ENCODE results near the gene CXCR6.
A peak's percentile ranks its signal among the peaks of the same experiment; 100 is the strongest.

Gene CXCR6

DNA sequence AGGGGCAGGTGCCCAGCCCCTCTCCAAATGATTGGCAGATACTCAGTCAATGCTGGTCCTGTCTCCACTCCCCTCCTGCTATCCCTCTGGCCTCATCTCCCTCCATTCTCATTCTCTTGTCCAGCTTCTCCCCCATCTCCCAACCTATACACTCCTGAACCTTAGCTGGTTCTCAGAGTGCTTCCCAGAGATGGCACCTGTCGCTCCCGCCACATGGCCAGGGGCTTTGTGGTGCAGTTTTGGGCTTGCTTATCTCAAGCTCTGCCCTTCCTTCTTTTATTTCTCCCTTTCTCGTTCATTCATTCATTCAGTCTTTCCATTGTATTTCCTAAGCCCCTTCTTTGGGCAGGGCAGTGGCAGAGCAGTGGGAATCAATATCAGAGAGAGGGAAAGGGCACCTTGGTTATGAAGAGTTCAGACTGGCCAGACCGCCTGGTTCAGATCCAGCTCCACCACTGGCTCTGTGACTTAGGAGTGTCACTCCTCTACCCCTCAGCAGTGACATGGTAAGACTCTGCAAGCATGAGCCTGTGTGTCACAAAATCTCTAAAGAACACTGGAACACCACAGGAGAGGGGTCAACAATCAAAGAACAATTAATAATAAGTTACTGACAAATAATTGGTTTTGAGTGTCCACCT, 20.2 kb upstream of the CXCR6 start:
- no peak for DNase-seq

DNA sequence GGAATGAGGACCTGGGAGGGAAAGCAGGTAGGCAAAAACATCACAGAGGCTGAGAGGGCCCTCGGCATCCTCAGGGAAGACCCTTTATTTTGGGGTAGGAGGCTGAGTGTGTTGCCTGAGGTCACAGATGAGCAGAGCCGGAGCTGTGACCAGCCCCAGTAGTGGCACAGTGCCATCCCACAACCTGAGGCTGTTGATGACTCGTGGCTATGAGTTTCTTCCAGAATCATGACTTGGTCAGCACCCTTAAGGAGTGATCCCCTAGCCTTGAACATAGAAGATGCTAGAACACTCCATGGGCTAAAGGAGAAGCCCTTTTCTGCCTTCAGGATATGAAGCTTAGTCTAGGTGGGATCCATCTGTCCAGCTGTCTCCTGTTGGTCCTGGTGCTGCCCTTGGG, 19.5 kb upstream of the CXCR6 start:
- DNase-seq, result no peak

DNA sequence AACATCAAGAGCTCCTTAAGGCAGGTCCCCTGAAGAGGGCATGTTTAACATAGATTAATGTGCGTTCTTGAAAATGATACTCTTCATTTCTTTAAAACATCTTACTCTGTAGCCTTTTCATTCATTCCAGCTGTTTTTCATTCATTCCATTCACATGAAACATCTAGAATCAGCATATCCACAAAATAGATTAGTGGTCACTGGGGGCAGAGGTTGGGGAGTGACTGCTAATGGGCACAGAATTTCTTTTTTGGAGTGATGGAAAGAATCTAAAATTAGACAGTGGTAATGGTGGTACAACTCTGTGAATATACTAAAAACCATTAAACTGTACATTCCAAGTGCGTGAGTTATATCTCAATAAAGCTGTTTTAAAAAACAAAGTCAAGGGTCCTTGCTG, 15.4 kb upstream of the CXCR6 start:
- DNase-seq, result no peak

DNA sequence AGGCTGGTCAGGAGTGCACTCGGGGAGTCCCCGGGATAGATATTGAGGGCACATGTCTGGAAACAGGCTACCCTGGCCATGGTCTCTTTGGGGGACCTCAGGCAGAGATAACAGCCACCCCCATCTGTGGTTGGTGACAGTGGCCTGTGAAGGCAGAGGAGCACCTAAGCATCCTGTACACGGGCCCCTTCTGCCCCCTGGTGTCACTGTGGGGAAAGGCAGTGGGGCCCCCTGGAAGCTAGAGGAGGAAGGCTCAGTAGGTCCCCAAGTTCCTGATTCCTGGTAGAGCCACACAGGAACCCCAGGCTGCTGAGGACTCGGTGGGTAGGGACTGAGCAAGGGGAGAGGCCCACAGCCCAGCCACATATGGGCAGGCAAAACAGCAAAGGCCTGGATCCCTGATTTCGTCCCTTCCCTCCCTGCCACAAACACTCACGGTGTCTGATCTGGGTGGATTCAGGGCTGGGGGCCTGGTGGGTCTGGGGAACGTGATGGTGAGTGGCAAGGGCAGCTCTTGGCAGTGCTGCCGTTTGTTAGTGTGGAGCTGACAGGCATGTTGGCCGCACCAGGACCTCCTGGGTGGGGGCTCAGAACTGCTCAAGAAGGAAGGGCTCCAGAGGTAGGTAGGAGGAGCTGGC, 14.1 kb upstream of the CXCR6 start:
- DNase-seq, result peak in 4 of 5 experiments; percentile 22 to 48 (median 44)

DNA sequence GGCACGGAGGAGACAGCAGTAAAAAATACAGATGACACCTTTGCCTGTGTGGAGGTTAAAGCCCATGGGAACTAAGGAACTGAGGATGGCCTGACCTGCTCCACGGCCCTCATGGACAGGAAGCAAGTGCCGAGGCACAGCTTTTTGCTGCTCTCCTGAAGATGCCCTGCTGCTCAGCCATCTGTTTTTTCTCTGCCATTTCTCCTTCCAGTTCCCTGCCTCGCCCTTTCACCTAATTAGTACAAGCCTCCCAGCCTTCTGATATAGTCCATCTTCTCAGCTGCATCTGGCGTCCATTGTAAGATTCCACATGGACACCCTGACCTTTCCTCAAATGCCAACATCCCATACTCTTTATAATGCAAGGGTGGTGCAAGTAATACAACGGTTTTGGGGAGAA, 11.8 kb upstream of the CXCR6 start:
- no peak for DNase-seq

DNA sequence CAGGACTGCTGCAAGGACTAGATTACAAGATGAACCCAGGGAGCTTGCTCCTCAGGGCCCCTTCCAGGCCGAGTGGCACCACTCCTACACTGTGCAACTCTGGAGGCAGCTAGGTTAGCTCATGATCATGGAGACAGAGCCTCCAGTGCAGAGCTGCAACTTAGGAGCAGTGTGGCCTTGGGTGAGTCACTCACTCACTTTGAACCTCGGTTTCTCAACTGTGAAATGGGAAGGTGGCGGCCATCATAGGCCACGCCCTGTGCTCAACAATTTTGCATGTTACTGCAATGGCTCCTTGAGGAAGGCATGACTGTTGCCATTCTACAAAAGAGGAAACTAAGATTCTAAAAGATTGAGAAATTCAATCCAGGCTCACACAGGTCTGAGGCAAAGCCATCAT, 11.2 kb upstream of the CXCR6 start:
- DNase-seq, result no peak

DNA sequence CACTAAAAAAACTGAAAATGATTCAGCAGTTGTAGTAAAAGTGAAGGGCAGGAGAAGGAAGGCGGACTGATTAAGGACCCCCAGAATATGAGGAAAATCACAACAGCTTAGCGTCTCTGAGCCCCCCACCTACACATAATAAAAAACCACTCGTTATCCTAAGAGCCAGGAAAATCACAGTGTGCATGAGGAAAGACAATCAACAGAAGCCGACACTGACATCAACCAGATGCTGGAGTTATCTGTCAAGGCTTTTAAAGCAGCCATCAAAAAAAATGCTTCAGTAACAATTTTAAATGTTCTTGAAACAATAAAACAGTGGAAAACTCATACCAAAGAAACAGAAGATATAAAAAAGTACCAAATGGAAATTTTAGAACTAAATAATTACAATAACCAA, 9.7 kb upstream of the CXCR6 start:
- no peak for DNase-seq

DNA sequence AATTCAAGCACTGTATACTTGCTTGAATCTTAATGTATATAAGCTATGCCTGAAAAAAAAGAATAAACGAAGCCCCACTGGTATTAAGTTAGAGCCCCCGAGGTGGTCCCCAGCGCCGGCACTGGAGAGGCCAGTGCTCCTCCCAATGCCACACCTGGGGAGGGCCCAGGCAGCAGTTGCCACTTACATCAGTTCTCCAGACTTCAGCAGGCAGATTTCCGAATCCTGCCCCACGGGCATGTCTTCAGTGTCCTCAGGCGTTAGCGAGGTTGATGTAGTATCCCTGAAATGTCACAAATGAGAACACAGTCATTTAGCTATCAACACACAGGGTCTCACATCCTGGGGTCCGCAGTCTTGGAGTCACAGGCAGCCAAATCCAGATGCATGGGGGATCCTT, 7.0 kb upstream of the CXCR6 start:
- DNase-seq, result no peak

DNA sequence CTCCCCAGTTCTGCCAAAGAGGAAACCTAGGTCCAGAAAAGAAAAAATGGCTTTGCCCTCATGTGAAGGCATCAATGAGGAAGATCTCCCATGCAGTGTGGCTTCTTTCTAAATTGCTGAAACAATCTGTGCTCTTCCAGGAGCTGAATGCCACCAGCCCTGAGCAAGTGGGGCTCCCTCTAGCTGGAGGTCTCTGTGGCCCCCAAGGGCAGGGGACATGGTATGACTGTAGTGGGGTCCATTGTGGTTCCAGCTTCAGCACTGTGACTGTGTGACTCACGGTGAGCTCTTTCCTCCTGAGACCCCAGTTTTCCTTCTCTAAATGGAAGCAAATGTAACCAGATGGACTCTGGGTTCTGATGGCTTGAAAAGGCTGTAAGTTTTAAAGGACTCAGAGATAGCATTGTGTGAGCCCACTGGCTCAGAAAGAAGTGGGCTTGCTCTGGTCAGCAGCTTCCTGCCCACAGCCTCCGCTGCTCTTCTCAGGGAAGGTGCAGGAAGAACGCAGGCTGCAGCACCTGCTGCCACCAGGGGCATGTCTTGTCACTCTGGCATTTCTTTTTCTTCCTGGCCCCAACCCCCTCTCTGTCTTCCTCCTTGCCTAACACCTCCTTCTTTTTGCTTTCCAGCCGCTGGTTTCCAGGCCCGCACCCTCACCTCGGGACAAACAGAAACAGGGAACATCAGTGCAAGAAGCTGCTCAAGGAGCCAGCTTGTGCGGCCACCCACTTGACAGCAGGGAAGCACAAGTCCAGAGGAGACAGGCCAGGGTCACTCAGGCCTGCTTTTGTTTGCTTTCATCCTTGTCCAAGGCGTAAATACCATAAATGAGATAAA, 5.8 kb upstream of the CXCR6 start:
- no peak for DNase-seq

DNA sequence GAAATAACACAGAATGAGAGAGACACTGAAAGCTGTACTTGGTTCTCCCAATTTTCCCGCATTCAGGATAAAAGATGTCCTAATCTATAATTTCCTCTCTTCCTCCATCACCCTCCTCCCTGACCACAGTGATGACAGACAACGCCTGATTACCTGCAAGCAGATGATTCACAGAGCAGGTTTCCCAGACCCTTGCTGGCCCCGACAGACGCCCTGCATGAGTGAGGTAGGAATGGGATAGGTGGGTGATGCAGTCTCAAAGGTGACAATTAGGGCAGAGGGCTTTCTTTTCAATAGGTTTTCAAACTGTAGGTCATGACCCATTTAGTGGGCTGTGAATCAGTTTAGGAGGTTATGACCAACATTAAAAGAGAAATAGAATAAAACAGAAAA, 5.2 kb upstream of the CXCR6 start:
- no peak for DNase-seq

DNA sequence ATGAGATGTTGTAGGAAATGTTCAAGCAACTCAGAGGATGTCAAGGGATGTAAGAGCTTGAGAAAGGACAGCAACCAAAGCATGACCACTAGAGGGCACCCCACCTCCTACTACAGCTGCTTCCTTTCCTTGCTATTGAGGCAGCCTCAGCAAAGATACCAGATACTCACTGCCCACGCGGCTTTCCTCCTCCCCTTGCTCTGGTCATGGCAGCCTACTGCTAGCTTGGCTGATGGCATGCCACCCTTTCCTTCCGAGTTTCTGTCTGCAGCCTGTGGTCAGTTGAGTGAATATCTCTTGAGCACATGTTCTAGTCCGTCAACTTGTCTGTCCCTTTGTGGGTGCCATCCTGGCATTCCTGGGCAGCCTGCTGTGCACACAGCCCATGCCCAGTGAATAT, 4.4 kb upstream of the CXCR6 start:
- DNase-seq, result peak; percentile 34 to 88 (median 71)

DNA sequence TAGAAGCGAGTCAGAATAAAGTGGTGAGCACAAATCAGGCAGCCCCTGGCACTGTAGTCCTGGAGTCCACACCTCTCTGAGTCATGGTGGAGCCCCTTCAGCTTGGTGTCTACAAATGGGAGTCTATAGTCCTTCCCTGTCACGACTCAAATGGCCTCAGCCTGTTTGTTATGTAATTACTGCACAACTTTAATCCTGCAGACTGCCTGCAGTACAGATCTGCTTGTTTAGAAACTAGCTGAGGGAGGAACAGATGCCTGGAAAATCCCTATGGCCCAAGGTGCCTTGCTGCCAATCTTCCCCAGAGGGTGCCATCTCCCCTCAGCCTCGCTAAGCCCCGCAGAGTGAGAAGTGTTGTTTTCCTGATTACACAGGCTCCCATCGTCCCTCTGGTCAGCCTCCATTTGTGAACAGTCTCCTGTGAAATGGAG, 3.9 kb upstream of the CXCR6 start:
- no peak for DNase-seq

DNA sequence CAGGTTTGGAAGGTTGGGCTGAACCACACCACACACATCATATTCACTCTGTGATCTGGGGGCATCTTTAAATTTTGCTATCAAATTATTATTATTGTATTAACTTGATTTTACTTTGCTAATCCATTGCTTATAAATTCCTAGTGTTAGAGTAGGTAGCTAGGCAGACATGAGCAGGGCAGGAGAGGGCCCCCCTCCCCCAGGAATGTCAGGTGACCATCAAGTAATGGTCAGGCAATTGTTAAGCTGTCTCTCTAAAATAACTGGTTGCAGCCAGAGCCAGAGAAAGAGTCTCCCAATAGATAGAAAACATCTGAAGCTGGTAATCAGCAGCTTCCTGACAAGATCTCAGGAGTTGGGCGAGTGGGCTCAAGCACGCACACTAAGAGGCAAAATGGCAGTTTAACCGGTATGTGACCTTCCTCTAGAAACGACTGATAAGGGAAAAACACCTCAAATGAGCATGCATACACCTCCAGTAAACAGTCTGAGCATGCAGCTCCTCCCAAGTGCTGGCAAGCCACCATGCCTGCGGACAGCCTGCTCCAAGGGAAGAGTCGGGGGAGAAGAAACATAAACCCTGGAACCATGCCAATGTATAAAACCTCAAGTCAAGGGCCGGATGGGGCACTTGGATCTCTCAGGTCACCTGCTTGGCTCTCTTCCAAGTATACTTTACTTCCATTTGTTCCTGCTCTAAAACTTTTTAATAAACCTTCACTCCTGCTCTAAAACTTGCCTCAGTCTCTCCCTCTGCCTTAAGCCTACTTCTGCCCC, 3.1 kb upstream of the CXCR6 start:
- DNase-seq, result no peak

DNA sequence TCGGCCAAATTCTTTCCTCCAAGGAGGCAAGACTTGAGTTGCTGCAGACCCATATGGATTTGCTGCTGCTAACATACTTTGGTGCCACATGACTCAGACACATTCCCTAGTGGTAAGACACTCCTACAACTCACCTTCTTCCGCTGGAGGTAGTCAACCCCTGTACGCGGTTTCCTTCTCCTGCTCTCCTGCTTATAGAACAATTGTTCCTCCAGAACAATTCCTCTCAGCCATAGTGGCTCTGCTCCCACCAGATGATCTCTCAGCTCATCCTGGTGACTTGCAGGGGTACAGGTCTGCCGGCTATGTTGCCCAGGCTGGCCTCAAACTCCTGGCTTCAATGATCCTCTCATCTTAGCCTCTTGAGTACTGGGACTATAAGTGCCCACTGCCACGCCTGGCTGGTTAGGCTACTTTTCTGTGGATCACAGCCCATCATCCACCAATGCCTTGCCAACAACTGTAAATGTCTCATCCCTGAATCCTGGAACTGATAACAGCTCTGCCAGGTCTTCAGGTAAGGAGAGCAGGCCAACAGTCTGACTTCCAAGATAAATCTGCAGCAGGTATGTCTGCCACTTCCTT, 2.4 kb upstream of the CXCR6 start:
- no peak for DNase-seq

DNA sequence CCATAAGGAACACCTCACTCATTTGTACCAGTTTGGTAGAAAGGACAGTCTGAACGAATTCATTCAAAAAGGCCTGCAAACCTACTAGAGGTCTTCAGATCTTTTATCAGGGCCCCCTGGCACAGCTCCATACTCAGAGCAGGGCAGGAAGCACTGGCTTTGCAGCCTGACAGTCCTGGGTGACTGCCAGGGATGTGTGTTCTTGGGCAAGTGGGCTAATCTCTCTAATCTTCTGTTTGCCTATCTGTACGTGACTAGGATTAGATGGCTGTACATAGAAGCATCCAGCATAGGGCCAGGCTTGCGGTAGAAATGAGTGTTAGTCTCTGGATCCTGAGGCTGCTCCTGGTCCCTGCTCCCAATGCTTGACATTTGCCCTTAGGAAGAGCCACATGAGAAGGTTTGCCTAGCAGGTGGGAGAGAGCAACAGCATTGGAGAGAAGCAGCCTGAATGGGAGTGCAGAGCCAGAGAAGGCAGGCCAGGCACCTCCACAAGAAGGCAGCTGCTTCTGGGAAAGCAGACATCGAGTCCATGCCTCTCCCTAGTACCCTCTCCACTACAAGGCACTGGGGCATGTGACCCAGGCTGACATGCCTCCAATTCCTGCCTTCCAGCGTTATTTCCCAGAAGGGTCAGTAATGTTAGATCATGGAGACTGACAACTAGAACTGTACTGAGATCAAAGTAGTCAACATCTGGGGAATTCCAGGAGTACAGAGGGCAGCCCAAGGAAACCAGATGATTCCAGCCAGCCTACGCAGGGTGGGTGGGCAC, 1.0 kb upstream of the CXCR6 start:
- no peak for DNase-seq

DNA sequence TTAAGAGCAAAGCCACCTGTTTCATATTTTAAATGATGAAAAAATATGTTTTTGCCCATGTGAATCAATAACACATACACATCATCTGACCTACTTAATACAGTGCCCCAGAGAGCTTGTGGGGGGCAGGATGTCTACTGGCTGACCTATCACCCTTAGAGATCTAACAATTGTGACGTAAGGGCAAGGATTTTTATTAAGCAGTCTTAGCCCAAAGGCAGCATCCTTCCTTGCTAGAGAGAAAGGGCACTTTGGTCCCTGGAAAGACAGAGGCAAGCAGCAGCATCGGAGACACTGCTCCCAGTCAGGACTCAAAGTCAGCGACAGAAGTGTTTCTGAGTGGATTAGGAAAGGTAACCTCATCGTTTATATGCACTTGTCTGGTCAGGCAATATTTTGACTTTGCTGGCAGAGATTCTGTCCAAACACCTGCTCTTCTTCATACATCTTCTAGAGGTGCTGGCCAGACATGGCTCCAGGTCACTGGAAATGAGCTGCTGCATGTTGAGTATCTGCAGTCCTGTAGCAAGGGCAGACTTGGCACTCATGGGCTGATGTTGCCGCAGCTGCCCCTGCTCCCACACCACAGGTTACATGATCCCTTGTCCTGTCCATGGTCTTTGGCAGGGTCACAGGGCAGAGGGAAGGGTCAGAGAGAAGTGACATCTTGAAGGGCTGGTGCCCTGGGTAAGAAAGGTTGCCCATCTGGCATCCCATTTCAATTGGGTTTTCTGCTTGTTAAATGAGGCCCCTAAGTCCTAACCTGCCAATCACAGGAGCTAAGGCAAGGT, 1.8 kb downstream of the CXCR6 start:
- peak in 1 of 5 experiments; percentile 47 for DNase-seq

DNA sequence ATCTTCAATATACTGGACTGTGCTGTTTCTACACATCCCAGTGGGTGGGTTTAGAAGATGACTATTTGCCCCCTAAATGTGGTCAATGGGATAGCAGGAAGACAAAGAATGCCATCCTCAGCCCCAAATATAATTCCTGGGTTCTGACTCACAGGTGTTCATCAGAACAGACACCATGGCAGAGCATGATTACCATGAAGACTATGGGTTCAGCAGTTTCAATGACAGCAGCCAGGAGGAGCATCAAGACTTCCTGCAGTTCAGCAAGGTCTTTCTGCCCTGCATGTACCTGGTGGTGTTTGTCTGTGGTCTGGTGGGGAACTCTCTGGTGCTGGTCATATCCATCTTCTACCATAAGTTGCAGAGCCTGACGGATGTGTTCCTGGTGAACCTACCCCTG, 3.0 kb downstream of the CXCR6 start:
- peak in 2 of 5 experiments; percentile 28 to 44 for DNase-seq

DNA sequence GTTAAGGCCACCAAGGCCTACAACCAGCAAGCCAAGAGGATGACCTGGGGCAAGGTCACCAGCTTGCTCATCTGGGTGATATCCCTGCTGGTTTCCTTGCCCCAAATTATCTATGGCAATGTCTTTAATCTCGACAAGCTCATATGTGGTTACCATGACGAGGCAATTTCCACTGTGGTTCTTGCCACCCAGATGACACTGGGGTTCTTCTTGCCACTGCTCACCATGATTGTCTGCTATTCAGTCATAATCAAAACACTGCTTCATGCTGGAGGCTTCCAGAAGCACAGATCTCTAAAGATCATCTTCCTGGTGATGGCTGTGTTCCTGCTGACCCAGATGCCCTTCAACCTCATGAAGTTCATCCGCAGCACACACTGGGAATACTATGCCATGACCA, 3.6 kb downstream of the CXCR6 start:
- DNase-seq, result peak in 2 of 5 experiments; percentile 41 to 44

DNA sequence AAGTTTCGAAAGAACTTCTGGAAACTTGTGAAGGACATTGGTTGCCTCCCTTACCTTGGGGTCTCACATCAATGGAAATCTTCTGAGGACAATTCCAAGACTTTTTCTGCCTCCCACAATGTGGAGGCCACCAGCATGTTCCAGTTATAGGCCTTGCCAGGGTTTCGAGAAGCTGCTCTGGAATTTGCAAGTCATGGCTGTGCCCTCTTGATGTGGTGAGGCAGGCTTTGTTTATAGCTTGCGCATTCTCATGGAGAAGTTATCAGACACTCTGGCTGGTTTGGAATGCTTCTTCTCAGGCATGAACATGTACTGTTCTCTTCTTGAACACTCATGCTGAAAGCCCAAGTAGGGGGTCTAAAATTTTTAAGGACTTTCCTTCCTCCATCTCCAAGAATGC, 4.1 kb downstream of the CXCR6 start:
- DNase-seq, result no peak

DNA sequence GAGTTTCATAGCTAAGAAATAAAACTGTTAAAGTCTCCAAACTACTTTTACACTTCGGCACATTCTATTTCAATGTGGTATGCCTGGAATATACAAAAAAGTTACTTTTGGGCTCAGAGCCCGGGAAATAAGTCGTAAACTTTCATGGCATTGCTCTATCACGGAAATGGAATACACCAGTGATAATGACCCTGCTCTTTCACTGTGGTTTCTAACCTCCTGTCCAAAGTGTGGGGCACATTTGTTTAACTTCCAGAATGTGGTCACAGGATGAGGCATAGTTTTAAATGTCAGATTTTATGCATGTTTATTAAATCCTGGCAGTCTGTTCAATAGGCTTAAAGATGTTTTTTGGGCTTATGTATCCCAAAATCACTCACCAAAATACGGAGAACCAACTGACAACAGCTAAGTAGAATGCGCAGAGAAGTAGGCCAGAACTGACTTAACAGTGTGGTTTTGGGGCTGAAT, 5.1 kb downstream of the CXCR6 start:
- DNase-seq, result no peak

DNA sequence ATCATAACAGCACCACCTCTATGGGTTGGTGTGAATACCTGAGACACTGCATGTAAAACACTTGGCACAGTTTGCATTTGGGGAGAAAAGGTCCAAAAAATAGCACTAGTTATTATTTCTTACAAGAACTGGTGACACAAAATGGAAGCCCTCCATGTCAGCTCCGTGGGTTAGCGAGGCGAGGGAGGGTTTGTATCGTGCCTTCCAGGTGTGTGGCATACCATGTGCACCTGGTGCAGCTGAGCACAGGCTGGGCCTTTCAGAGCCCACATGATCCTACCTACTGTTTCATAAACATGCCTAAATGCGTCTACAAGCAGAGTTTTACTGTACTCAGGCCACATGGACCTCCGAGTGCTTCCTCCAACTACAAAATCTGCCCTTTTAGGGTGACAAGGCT, 5.6 kb downstream of the CXCR6 start:
- no peak for DNase-seq

Measured in T-helper 2 cell (primary cell).